ENCODE measurements around the gene PPP1R1B.

PPP1R1B gene

GRCh38 chr17:39624313-39624712, 2.4 kb upstream of the PPP1R1B start:
- ChIA-PET POLR2A (no interaction called here), CTCF (interaction anchor here (0.7 to 9.5 kb wide), 13 partner anchors 8 to 451 kb away, joined by 3 to 166 read pairs (median 33); partner anchors contain the start of gene MIEN1)
- DNase-seq (ENCODE audit: extremely low spot score), result no peak
- TF ChIP-seq CTCF (IDR thresholded peaks at IDR 0.05; ENCODE audit: control extremely low read depth, extremely low read depth, low read depth, missing control alignments), result no peak

GRCh38 chr17:39625198-39625785, 1.5 kb upstream of the PPP1R1B start:
- POLR2A ChIA-PET, result no interaction called here
- TF ChIP-seq CTCF (IDR thresholded peaks at IDR 0.05; ENCODE audit: control extremely low read depth, extremely low read depth, low read depth, missing control alignments), result no peak
- CTCF ChIA-PET, result interaction anchor here (0.7 to 9.5 kb wide), 10 partner anchors 7 to 401 kb away, joined by 3 to 166 read pairs (median 5); partner anchors contain the start of gene PSMD3
- DNase-seq (ENCODE audit: extremely low spot score), result no peak

GRCh38 chr17:39627047-39627711, 427 bp downstream of the PPP1R1B start:
- ChIA-PET CTCF (interaction anchor here (1.2 to 9.5 kb wide), 3 partner anchors 14 to 27 kb away, joined by 4 to 134 read pairs (median 5); no protein-coding TSS in a partner anchor), POLR2A (no interaction called here)
- no peak for TF ChIP-seq CTCF (IDR thresholded peaks at IDR 0.05; ENCODE audit: control extremely low read depth, extremely low read depth, low read depth, missing control alignments)
- no peak for DNase-seq (ENCODE audit: extremely low spot score)

- no peak for DNase-seq (ENCODE audit: extremely low spot score)
- POLR2A ChIA-PET, result no interaction called here
- TF ChIP-seq CTCF (IDR thresholded peaks at IDR 0.05; ENCODE audit: control extremely low read depth, extremely low read depth, low read depth, missing control alignments), result no peak
- CTCF ChIA-PET, result interaction anchor here (0.9 to 1.9 kb wide), 8 partner anchors 8 to 128 kb away, joined by 3 to 5 read pairs (median 4); partner anchors contain the start of gene MIEN1
Observed at GRCh38 chr17:39627712-39628516, 1.2 kb downstream of the PPP1R1B start.

- ChIA-PET CTCF (interaction anchor here (0.9 to 1.9 kb wide), 8 partner anchors 9 to 127 kb away, joined by 3 to 5 read pairs (median 4); partner anchors contain the start of gene MIEN1), POLR2A (no interaction called here)
- no peak for TF ChIP-seq CTCF (IDR thresholded peaks at IDR 0.05; ENCODE audit: control extremely low read depth, extremely low read depth, low read depth, missing control alignments)
- no peak for DNase-seq (ENCODE audit: extremely low spot score)
Observed at GRCh38 chr17:39628655-39629493, 2.1 kb downstream of the PPP1R1B start.

Data from GM10248 (cell line).